ENCODE data around the gene TRIM69.
"Not testable (repeated sequence)": the region's sequence is repeated elsewhere in the genome, so short reads cannot be mapped to it uniquely, and the experiment has no call there.

The TRIM69 gene

DNA sequence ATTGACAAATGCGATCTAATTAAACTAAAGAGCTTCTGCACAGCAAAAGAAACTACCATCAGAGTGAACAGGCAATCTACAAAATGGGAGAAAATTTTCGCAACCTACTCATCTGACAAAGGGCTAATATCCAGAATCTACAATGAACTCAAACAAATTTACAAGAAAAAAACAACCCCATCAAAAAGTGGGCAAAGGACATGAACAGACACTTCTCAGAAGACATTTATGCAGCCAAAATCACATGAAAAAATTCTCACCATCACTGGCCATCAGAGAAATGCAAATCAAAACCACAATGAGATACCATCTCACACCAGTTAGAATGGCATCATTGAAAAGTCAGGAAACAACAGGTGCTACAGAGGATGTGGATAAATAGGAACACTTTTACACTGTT is 7.1 kb downstream of the TRIM69 start:
- not testable (repeated sequence) for DNase-seq (ENCODE audit: low read depth, low spot score)

DNA sequence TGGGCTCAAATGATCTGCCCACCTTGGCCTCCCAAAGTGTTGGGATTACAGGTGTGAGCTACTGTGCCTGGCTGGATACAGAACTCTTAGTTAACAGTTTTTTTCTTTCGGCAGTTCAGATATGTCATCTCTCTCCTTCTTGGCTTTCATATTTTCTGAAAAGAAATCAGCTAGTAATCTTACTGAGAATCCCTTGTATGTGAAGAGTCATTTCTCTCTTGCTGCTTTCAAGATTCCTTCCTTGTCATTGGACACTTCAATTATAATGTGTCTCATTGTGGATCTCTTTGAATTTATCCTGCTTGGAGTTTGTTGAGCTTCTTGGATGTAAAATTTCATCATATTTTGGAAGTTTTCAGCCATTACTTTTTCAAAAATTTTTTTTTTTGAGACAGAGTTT is 17.0 kb downstream of the TRIM69 start:
- no peak for DNase-seq (ENCODE audit: low read depth, low spot score)

- no peak for DNase-seq (ENCODE audit: low read depth, low spot score)
These were observed 26.9 kb downstream of the TRIM69 start for GRCh38 chr15:44763187-44763586.

DNA sequence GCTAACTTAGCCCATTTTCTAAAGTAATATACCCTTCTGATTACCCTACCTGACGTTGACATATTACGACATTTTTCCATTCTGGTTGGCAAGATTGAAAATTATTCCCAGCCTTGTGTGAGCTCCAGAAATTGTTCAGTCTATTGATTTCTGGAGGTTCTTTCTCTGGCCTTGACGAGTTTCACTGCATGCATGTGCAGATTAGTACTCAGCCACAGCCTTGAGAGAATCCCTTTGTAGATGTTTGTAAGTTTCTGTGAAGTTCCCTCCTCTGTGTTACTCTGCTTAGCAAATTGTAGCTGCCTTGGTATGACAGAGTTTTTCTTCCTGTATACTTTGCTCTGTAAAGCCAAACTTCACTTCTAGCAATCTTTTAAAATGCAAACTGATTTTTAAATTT is 27.5 kb downstream of the TRIM69 start:
- no peak for DNase-seq (ENCODE audit: low read depth, low spot score)

- no peak for DNase-seq (ENCODE audit: low read depth, low spot score)
These were observed 28.7 kb downstream of the TRIM69 start for GRCh38 chr15:44765036-44765435.

GRCh38 chr15:44769521-44769920 is 33.2 kb downstream of the TRIM69 start:
- no peak for DNase-seq (ENCODE audit: low read depth, low spot score)

GRCh38 chr15:44770715-44771114 is 34.4 kb downstream of the TRIM69 start:
- not testable (repeated sequence) for DNase-seq (ENCODE audit: low read depth, low spot score)

- DNase-seq (ENCODE audit: low read depth, low spot score) = no peak
These were observed 39.6 kb downstream of the TRIM69 start for GRCh38 chr15:44775953-44776352.

- no peak for DNase-seq (ENCODE audit: low read depth, low spot score)
These were observed 43.4 kb downstream of the TRIM69 start for GRCh38 chr15:44779761-44780160.

DNA sequence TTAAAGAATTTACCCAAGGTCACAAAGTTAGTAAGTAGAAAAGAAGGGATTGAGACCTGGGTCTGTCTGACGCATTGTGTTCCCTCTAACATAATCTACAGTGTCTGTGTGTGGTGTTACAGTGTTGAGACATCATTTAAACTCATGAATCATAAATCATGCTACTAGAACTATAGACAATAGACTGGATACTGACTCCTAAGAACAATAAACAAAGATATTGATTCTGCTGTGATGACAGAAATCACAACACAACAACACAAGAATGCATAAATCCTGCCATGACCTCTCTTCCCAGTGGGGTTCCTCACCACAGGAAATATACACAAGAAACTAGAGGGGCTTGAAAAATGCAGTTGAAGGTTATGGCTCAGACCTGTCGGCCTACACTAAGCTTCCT is 44.3 kb downstream of the TRIM69 start:
- DNase-seq (ENCODE audit: low read depth, low spot score) = no peak

DNA sequence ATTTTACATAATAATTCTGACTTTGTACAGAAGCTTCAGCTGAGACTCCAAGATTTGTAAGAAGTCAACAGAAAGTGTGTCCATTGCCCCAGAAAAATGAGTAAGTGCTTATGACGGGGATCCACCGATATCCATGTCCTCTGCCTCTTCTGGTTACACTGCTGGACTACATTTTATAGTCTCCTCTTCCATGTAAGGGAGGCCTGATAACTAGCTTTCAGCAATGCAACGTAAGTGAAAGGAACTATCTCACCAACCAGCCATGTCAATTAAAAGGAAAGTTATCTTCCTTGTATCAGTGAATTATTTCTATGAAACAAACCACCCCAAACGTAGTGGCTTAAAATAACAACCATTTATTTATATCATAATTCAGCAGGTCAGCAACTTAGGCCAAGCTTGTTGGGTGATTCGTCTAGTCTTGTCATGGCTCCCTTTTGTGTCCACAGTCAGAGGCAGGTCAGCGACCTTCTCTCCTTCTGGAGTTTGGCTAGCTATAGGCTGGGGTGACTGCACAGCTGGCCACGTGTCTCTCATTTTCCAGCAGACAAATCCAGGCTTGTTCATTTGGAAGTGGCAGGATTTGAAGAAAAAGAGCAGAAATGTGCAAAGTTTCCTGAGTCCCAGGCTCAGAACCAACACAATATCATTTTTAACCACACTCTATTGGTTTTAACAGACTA is 44.9 kb downstream of the TRIM69 start:
- no peak for DNase-seq (ENCODE audit: low read depth, low spot score)

DNA sequence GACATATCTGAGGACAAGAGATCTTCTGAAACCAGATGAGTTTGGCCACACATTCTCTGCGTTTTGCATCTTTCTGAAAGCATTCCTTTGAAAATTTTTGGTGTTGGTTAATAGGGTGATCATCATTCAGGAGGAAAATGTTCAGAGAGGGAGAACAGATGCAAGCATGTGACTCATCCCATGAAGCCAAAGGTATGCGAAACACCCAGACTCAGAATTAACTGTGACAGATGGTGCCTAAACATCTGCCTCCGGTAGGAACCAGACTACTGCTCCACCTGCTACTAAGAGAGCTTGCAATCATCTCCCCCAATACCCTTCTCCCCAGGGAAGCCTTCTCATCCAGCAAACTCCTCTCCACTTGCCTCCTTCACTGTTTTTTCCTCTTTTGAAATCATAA is 46.2 kb downstream of the TRIM69 start:
- no peak for DNase-seq (ENCODE audit: low read depth, low spot score)

DNA sequence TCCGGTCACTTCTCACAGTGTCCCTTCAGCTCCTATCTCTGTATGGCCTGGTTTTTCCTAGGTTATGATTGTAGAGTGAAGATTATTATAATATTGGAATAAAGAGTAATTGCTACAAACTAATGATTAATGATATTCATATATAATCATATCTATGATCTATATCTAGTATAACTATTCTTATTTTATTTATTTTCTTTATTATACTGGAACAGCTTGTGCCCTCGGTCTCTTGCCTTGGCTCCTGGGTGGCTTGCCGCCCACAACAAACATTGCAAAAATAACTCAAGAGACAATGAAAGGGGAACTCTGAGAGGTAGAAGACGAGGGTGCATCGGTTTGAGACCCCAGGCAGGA is 48.6 kb downstream of the TRIM69 start:
- not testable (repeated sequence) for DNase-seq (ENCODE audit: low read depth, low spot score)

DNA sequence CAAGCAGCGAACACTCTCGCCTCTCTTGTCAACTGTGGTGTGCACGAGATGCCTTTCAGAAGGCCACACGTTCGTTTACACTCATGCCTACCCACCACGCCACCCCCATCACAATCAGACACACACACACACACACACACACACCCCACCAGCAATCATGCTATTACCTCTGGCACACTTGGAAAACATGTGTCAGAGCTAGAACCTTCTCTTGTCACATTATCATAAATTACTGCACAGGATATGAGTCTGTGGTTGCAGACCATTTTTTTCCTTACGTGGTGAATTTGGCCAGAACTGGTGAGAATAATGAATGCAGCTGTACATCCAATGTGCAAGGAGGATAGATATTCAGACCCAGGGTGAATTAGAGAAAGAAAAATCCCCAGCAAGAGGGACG is 52.4 kb downstream of the TRIM69 start:
- DNase-seq (ENCODE audit: low read depth, low spot score) = no peak

- DNase-seq (ENCODE audit: low read depth, low spot score) = no peak
These were observed 53.9 kb downstream of the TRIM69 start for GRCh38 chr15:44790215-44790614.

GRCh38 chr15:44790656-44791055 is 54.3 kb downstream of the TRIM69 start:
- no peak for DNase-seq (ENCODE audit: low read depth, low spot score)

DNA sequence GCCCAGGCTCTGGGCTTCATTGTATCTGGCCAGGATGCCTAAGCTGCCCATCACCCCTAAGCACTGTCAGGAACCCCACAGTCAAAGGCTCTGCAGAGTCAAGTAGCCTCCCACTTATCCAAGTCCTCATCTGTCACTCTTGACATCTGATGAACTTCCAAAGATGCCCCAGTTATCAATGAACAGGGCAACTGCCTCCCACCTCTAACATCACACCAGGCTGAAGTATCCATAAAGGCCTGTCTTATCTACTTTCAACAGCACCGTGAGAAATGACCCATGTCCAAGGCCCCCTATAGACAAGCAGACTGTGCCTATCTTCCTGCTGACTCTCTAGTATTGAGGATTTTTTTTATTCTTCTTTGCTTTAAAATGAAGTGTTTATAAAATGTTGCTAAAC is 56.4 kb downstream of the TRIM69 start:
- no peak for DNase-seq (ENCODE audit: low read depth, low spot score)

DNA sequence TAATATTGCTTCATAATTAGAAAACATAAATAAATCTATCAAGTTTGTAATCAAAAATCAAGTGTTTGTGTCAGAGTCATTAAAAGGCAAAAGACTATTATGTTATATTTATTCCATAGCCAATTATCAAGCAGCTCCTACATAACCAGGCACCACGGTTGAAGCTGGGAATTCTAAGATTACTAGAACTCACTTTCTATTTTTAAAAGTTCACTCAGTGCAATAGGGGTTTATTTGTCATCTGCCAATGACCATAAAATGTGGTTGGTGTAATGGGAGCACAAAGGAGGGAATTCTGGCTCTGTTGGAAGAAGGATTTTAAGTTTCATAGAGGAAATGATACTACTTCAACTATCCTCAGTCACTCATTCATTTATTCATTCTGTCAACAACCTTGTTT is 57.7 kb downstream of the TRIM69 start:
- no peak for DNase-seq (ENCODE audit: low read depth, low spot score)

DNA sequence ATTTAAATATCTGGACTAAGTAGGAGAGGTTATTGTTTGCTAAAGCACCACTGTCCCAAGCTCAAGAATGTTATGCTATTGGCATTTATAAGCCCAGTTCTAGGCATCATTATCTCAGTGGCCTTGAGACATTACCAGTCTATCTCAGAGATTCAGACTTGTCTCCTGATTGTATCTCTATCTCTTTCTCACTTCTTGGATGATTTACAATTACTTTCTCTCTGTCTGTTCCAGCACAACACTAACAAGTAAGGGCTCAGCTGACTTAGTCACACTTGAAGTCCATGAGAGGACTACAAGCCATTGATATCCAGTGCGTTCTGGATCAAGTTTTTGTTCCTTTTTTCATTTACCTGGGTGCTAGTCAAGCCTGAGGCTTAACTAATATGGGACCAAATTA is 60.2 kb downstream of the TRIM69 start:
- no peak for DNase-seq (ENCODE audit: low read depth, low spot score)

GRCh38 chr15:44798826-44799225 is 62.5 kb downstream of the TRIM69 start:
- no peak for DNase-seq (ENCODE audit: low read depth, low spot score)

DNA sequence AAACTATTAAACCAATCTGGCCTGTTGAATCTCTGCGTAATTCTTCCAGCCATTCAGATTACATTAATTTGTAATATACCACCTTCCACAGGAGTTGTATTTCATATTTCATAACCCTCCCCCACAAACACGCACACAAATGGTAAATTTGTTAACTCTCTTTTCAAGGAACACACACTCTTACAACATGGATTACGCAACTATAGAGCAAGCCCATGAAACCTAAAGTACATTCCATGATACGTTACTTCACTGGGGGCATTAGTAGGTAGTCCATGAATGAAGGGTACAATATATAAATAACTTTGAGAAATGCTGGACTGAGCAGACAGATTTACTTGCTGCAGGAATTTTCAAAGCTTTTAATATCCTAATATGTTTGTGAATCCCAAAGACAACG is 65.0 kb downstream of the TRIM69 start:
- no peak for DNase-seq (ENCODE audit: low read depth, low spot score)

DNA sequence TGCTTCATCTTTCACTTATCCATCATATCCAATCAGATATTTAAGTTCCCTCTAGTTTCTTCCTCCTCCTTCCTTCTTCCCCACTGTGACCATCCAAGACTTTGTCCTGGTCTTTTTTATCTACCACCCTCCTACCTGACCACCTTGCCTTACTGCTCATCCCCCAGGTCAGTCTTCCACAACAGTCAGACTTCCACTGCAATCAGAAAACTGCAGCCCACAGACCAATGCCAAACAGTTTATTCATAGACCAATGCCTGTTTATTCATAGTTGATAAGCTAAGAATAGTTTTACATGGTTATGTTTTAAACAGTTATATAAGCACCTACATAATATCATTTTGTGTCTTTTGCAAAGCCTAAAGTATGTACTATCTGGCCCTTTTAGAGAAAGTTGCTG is 65.5 kb downstream of the TRIM69 start:
- DNase-seq (ENCODE audit: low read depth, low spot score) = no peak

GRCh38 chr15:44802336-44802735 is 66.0 kb downstream of the TRIM69 start:
- no peak for DNase-seq (ENCODE audit: low read depth, low spot score)

All from ELF-1 (cell line).